Left ventricle myocardium inferior (tissue), 1 donor: ENCODE data around the gene CABLES2. TPM values are rescaled to one million over a fixed set of nuclear protein-coding genes. Genes with fewer than 3 reads are reported as not detected.

ENCODE experiments used
- DNase-seq: peaks from one replicate; pipeline ENCODE4 v3.0.0-alpha.2; 2020
- H3K27ac ChIP-seq: fragments of 200-600 bp; replicated peaks from 2 replicates; pipeline ENCODE4 v1.8.0; 2021
- H3K27me3 ChIP-seq: fragments of 200-600 bp; 2 replicates; pipeline ENCODE4 v1.8.0; 2021; ENCODE audit warnings: low read depth
- H3K36me3 ChIP-seq: fragments of 200-600 bp; 2 replicates; pipeline ENCODE4 v1.8.0; 2021
- H3K4me1 ChIP-seq: fragments of 200-600 bp; 2 replicates; pipeline ENCODE4 v1.8.0; 2021
- H3K4me3 ChIP-seq: fragments of 200-600 bp; 2 replicates; pipeline ENCODE4 v1.8.0; 2021; ENCODE audit warnings: mild to moderate bottlenecking, moderate library complexity
- H3K9me3 ChIP-seq: fragments of 200-600 bp; replicated peaks from 2 replicates; pipeline ENCODE4 v1.8.0; 2021
- intact Hi-C: fragments of 100-400 bp; cut with micrococcal nuclease; formaldehyde crosslinking; loops from one replicate; pipeline ENCODE4 v1.11.0; 2022
- total RNA-seq: library from RNA; stranded (reverse); fragmentation: NEBNext Ultra II Directional; extraction: Animal tissue kit (Norgen Biotek cat#: 25700); gene quantifications from one replicate; pipeline ENCODE4 v1.2.1, GENCODE V29; 2021
- TF ChIP-seq, protein P1 (sequence below): fragments of 200-600 bp; IDR thresholded peaks from 2 replicates; pipeline ENCODE4 v1.8.0; 2021; ENCODE audit warnings: antibody characterized with exemption, mild to moderate bottlenecking, borderline replicate concordance
- donor health status: DM: no; HTN: yes; CAD: no; lungs with severe emphysema.

CABLES2 gene
- total RNA-seq, 1 donor from 2014 or later = 12.0 TPM

DNA sequence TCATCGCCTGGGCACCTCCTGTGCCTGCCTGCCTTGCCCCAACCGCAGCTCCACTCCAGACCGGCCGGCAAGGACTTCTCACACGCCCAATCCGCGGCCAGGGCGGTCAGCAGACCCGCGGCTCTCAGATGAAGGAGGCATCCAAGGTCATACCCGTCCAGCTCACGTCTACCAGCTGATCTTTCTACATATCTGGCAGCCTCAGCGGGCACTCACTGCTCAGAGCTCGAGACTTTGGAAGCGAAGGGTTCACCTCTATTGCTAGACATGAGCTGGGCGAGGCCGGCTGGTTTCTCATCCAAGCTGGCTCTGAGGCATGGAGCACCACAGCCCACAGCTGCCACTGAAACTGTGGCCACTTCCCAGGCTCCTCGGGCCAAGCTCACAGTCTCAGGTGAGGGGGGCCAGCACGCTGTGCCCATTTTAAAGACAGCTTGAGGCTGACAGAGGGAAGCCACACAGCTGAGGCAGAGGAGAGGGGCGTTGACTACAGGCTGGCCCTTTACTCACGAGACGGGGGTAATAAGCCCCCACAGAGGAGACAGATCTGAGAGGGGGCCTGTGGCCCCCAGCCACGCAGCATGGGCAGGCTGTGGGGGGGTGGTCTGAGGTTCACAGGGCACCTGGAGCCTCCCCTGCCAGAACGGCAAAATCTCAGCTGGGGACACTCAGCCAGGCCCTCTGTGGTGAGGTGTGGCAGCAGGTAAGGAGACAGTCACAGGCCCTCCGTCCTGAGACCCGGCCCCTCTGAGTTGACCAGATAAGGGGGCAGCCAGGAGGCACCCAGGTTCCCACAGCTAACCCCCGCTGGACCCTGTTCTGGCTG, 42.0 kb downstream of the CABLES2 start:
- Histone ChIP-seq H3K27me3 (no peaks in the 10 kb centered on the region), H3K36me3 (peaks cover 8% of the 10 kb centered on the region), H3K9me3 (no peaks in the 10 kb centered on the region), H3K4me3 (peak overlapping the region; percentile 98), H3K4me1 (peaks cover 94% of the 10 kb centered on the region), H3K27ac (peak overlapping the region; percentile 97)
- peak; percentile 73 for DNase-seq
- intact Hi-C loops = no loop called here
- TF ChIP-seq, protein P1, sequence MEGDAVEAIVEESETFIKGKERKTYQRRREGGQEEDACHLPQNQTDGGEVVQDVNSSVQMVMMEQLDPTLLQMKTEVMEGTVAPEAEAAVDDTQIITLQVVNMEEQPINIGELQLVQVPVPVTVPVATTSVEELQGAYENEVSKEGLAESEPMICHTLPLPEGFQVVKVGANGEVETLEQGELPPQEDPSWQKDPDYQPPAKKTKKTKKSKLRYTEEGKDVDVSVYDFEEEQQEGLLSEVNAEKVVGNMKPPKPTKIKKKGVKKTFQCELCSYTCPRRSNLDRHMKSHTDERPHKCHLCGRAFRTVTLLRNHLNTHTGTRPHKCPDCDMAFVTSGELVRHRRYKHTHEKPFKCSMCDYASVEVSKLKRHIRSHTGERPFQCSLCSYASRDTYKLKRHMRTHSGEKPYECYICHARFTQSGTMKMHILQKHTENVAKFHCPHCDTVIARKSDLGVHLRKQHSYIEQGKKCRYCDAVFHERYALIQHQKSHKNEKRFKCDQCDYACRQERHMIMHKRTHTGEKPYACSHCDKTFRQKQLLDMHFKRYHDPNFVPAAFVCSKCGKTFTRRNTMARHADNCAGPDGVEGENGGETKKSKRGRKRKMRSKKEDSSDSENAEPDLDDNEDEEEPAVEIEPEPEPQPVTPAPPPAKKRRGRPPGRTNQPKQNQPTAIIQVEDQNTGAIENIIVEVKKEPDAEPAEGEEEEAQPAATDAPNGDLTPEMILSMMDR = no peak

DNA sequence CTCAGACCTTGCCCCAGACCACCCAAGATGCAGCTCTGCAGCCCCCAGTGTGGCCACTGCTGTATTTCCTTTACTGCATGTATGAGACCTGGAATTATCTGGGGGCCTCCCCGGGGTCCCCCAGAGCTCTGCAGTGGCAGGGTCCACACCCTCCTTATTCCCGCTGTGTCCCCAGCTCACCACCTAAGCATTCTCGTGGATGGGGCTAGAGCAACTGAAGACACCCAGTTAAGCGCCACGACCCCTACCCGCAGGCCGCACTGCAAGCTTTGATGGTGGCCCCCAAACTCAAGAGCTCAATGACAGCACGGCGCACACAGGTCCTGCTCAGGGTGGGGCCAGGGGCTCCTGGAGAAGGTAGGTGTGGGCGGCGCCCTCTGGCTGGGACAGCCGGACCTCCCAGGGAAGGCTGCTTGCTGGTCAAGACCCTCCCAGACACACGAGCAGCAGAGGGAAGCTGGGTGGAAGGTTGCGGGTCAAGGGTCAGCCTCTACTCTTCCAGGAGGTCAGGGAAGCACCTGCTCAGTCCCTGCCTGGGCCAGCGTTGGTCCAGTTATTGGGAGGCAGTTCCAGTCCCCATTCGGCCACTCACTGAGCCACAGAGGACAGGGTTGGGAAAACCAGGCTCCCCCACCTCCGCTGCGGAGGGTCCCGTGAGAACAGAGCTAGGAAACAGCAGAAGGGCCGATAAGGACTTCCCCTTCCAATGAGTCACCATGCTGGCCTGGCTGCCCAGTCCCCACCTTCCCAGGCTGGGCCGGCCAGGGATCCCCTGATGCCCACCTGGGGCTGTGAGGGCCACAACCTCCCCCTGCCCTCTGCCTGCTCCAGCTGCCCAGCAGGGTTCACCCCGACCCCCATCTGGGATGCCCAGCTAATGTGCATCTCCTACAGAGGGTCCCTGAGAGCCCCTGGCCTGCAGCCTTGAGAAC, 42.9 kb downstream of the CABLES2 start:
- H3K27ac ChIP-seq = peak overlapping the region; percentile 97

DNA sequence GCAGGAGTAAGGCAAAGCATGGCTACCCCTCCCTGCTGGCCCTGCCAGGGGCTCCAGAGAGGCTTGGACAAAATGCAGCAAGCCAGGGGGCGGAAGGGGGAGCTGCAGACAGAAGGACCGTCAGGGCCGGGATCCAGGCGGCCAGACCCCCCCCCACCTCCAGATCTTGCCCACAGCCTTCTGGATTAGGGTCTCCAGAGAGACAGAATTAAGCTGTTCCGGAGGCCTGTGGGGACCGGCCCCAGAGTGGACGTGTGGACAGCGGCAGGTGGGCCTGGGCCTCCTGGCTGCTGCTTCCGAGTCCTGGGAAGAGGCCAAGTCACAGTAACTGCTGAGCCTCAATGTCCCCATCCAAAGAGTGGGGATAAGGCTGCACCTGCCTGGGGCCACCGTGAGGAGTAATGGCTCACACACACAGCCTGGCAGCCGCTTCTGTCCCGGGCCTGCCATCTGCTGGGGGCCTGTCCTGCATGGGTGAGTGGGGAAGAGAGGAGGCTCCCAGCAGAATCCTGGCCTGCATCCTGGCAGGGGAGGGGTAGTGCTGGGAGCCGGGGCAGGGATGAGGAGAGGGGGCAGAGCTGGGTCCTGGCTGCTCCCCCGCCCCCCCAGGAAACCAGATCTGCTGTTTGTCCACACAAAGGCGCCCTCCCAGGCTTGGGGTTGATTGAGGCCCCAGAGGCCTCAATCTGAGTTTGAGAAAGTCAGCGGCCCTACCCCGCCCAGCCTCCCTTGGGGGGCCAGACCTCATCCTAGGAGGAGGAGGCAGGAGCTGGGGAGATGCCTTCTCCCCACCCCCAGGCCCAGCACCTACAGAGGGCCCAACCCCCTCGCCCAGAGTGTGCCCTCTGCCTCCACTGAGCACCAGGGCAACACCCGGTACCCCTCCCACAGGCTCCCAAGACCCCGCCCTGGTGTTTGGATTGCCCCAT, 43.8 kb downstream of the CABLES2 start:
- TF ChIP-seq, protein P1 = peak; percentile 35
- DNase-seq = peak; percentile 27
- peaks cover 93% of the 10 kb centered on the region for H3K4me1 ChIP-seq
- peak overlapping the region; percentile 97 for H3K27ac ChIP-seq
- H3K9me3 ChIP-seq = no peaks in the 10 kb centered on the region
- H3K36me3 ChIP-seq = peaks cover 8% of the 10 kb centered on the region
- intact Hi-C loops = no loop called here
- H3K4me3 ChIP-seq = peak overlapping the region; percentile 98
- H3K27me3 ChIP-seq = no peaks in the 10 kb centered on the region

More for the DNA sequence above, 42.9 kb downstream of the CABLES2 start:
- Histone ChIP-seq H3K9me3 (no peaks in the 10 kb centered on the region), H3K4me1 (peaks cover 93% of the 10 kb centered on the region), H3K36me3 (peaks cover 8% of the 10 kb centered on the region), H3K4me3 (peak overlapping the region; percentile 98), H3K27me3 (no peaks in the 10 kb centered on the region)
- intact Hi-C loops = no loop called here
- TF ChIP-seq, protein P1 = no peak
- peak; percentile 51 for DNase-seq

DNA sequence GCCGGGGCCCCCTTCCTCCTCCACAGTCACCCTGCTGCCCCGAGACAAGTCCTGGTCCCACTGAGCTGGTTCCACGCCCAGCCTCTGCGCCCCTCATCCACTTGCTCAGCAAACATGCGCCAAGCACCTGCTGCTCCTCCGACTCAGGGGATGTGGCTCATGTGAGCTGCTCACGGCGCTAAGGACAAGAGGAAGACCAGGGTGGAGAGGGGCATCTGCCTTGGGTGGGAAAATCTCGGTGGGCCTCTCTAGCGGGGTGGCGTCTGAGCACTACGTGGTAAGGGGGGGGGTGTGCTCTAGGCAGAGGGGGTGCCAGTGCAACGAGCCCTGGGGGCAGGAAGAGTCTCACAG, 44.5 kb downstream of the CABLES2 start:
- H3K4me3 ChIP-seq = peak overlapping the region; percentile 11
- H3K4me1 ChIP-seq = peaks cover 93% of the 10 kb centered on the region
- no peak for DNase-seq
- H3K27ac ChIP-seq = peak overlapping the region; percentile 97
- intact Hi-C loops = no loop called here
- TF ChIP-seq, protein P1 = no peak
- peaks cover 8% of the 10 kb centered on the region for H3K36me3 ChIP-seq
- H3K9me3 ChIP-seq = no peaks in the 10 kb centered on the region
- no peaks in the 10 kb centered on the region for H3K27me3 ChIP-seq
